ENCODE results near the gene ZP1.

ZP1 gene

DNA sequence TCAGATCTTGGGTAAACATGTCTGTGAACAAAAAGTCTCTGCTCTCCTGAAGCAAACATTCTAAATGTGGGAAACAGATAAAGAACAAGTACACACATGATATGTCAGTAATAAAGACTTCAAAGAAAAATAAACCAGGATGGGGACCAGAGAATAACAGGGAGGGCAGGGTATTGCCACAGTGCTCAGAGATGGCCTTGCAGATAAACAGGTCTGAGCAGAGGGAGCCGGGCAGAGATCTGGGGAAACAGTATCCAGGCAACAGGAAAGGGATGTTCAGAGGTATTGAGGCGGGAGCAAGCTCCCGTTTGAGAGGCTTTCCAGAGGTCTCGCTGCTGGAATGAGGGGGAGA lies 22.5 kb upstream of the ZP1 start:
- DNase-seq = no peak

DNA sequence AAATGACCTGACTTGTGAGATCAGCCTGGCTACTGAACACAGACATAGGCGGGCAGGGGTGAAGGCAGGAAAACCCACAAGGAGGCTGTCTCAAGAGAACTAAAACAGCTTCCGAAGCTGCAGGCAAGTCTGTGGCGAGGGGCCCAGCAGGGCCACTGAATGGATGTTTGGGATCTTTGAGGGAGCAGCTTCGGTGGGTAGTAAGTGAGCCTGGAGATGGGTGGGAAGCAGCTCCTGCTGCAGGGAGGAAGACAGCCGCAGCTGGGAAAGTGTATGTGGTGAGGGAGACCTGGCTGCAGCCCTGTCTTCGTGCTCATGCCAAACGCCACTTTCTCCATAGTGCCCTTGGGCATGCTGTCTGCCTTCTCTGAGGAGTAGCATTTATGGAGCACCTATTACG lies 22.0 kb upstream of the ZP1 start:
- DNase-seq = no peak

DNA sequence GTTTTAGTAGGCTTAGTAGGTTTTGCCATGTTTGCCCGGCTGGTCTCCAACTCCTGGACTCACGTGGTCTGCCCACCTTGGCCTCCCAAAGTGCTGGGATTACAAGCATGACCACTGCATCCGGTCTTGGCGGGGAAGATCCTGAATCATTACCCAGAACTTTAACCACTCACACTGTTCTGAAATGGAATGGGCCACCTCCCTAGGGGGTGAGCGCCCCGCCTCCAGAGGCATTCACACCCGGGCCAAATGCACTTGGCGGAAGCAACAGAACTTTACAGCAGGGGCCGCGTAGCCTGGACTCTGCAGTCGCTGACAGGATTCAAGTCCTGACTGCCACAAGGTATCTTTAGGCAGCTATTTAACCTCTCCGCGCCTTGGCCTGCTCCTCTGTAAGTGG lies 20.1 kb upstream of the ZP1 start:
- DNase-seq = no peak

DNA sequence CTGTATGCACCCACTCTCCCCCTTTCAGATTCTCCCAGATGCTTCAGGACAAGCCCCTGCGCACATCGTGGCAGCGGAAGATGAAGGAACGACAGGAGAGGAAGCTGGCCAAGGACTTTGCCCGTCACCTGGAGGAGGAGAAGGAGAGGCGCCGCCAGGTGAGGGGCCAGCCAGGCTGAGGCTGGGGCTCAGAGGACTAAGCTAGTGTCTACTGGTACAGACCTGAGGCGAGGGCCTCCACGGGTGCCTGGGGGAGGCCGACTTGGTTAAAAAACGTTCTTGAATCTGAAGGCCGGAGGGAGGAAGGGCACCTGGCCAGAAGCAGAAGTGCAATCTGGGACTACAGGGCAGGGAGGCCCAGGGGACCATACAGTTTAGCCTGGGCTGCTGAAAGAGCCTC lies 19.4 kb upstream of the ZP1 start:
- no peak for DNase-seq

DNA sequence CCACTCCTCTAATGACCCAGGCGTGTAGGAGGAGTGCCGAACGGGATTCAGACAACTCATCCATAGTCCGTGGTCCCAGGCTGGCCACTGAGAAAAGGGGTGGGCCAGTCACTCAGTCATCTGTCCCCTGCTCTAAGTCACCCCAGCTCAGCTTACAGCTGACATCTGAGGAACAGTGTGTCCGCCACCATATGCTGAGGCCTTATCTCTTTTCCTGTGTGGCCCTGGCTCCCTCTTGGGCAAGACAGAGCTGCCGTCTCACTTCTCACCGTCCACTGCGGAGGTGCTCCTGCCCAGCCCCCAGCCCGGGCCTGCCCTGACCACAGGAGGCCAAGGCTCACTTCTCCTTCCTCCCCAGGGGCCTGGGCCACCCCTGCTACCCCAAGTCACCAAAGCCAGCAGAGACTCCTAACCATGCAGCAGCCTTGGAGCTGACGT lies 18.6 kb upstream of the ZP1 start:
- DNase-seq = no peak

DNA sequence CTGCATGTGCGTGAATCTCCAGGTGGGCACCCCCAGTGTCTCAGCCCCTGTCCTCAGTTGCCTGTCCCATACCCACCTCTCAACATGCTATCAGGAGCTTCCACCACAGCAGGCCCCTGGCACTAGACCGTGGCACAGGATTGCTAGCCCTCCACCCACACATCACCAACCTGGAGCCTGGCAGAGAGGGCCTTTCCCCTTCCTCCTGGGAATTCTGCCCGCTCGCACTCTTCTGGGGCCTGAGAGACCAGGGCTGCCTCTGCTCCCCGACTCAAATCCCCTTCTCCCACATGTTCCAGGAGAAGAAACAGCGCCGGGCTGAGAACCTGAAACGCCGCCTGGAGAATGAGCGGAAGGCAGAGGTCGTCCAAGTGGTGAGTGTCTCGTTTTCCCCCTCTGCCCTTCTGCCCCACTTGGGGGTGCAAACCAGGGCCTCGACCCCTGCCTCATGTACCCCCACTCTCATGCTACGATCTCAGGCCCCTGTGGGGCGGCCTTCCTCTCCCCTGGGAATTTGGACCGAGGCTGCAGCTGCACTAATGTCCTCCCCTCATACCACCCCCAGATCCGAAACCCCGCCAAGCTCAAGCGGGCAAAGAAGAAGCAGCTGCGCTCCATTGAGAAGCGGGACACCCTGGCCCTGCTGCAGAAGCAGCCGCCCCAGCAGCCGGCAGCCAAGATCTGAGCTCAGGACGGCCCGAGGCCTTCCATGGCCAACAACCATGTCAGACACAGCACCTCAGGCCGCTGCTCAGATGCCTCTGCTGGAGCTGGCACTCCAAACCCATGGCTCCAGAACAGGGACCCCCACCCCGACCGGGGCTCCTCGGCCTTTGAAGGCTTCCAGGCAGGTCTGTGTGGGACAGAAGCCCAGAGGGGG lies 17.5 kb upstream of the ZP1 start:
- no peak for DNase-seq

DNA sequence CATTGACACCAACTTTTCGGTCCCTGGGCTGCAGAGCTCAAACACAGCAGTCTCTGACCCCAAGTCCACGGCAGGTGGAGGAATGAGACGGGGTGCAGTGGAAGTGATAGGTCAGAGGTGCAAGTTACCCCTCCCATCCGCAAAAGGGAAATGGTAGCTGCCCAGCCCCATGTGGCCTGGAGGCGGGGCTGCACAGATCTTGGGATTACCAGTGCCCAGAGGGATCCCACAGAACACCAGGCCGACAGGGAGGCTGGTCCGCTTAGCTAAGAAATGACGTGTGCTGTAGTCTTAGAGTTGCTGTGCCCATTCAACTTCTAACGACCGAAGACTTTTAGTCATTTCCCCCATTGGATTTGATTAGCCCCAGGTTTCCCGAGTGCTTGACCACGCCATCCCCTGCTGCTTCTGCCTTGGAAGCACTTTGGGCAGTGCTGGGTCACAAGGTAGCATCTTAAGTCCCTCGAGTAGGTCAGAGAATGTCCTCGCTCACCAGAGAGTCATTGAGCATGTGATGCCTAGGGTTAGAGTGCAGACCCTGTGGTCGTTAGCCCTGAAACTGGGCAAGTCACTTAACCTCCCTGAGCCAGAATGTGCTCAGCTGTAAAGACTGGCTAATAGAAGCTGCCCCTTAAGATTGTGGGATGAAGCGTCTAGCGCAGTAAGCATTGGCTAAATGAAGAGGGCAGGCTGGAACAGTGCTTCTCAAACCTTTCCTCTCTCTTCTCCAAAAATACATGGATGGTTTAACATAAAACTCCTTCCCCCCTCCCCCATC lies 15.8 kb upstream of the ZP1 start:
- no peak for DNase-seq

DNA sequence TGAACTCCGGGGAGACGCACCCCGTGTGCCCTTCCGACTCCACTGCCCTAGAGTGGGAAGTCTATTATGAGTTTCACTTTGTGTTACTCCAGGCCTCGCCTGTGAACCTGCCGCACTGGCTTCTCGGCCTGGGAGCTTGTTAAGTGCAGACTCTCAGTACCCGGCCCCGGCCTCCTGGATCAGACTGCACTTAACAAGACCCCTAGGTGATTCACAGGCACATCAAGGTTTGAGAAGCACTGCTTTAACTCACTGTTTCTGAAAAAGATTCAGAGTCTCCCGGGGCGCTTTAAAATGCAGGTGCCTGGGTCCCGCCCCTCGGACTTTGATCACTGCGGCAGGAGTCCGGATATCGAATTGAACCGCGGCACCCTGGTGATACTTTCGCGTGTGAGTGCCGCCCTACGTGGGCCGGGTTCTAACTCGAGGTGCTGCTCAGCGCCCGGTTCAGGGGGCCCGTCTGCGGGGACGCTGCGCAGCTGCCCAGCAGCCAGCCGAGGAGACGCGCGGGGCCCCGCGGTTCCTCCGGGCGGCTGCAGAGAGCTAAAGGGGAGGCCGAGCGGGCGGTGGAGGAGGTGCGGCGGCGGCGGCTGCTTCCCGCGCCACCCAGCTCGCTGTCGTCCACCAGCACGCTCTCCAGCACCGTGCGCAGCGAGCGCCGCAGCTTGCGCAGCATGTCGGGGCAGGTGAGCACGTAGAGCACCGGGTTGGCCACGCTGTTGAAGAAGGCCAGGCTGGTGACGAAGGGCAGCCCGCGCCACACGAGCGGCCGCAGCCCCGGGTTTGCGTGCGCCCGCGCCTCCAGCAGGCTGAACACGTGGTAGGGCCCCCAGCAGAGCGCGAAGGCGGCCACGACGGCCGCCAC lies 15.0 kb upstream of the ZP1 start:
- DNase-seq = no peak

DNA sequence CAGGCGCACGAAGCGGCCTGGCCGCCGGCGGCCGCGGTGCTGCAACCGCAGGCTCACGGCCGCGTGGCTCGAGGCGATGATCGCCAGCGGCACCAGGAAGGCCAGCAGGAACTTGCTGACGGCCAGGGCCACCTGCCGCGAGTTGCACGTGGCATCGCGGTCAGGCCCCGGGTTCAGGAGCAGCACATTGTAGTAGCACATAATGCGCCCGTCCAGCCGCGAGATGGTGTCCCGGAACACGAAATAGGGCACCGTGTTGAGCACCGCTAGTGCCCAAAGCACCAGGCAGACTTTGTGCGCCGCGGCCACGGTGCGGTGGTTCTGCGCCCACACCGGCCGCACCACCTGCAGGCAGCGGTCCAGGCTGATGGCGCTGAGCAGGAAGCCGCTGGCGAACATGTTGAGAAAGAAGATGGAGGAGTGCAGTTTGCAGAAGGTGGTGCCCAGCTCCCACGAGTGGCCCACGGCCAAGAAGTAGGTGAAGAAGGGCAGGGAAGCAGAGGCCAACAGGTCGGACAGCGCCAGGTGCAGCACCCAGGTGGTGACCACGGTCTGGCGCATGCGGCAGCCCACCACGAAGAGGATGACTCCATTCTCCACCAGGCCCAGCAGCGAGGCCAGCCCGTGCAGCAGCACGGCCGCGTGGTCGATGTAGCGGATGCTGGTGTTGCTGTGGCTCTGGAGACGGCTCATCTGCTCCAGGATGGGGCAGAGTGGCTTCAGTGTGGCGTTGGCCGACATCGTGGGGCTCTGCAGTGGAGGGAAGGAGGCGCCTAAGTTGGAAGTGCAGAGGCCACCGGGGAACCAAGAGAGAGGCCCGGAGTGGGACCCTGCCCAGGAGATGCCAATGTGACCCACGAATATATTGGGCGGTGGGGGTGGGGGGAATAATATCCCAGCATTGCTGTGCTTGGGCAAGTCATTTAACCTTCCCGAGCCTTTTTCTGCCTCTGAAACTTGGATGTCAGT lies 14.1 kb upstream of the ZP1 start:
- no peak for DNase-seq

DNA sequence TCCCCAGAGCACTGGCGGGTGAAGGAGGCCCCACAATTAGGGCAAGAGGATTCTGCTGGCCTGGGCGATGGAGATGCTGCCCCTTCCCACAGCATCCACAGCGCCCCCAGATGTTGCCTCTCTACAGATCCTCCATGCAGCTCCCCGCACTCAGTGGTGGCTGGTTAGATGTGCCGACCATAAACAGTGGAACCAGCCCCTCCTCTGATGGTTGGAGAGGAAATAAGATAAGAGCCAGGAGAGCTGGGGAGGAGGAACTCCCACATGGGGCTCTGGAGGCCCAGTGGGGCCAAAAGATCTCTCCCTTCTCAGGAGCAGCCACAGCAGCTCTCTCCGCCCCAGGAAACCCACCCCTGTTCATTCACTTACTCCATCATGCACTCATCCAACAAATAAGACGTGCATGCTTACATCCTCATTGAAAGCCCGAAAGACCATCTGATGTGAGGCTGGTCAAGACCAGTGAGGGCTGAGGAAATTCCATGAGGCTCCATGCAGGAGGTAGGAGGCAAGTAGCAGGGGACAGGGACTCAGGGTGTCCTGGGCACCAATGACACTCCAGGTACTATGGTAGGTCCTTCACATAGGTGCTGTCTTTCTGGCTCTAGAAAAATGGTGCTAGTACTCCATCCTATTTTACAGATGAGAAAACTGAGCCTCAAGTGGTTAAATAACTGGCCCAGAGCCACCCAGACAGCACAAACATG lies 13.0 kb upstream of the ZP1 start:
- DNase-seq = no peak

DNA sequence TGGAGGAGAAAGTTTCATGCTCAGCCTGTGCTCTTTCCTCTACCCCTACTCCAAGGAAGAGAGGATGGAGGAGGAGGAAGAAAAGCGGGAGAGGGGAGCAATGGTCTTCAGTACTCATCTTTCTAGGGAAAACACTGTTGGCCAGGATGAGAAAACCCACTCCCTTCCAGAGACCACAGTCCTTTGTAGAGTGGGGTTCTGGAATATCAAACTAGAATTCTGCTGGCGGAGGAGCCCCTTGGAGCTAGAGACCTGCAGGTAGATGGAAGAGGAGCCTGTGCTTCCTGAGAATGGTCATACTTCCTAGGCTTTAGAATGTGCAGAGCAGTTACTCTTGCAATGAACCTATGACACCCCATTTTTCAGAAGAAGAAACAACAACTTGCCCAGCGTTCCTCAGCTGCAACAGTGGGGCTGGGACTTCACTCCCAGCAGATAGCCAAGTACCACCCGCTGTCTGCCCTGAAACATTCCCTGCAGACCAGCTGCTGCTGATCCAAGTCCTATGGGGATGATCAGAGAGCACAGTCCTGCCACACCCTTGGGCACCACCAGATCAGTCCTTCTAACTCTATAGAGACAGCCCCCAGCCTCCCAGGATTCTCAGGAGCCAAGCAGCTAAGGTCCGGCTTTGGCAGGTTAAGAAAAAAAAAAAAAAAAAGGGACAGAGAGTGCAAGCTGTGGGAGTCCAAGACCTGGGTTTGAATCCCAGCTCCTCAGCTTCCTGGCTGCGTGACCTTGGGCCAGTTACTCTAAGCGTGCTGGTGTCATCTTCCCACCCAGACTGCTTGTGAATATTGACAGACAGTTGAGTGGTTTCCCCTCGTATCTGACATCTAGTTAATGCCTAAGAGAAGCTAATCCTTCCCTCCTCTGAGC lies 12.3 kb upstream of the ZP1 start:
- no peak for DNase-seq

DNA sequence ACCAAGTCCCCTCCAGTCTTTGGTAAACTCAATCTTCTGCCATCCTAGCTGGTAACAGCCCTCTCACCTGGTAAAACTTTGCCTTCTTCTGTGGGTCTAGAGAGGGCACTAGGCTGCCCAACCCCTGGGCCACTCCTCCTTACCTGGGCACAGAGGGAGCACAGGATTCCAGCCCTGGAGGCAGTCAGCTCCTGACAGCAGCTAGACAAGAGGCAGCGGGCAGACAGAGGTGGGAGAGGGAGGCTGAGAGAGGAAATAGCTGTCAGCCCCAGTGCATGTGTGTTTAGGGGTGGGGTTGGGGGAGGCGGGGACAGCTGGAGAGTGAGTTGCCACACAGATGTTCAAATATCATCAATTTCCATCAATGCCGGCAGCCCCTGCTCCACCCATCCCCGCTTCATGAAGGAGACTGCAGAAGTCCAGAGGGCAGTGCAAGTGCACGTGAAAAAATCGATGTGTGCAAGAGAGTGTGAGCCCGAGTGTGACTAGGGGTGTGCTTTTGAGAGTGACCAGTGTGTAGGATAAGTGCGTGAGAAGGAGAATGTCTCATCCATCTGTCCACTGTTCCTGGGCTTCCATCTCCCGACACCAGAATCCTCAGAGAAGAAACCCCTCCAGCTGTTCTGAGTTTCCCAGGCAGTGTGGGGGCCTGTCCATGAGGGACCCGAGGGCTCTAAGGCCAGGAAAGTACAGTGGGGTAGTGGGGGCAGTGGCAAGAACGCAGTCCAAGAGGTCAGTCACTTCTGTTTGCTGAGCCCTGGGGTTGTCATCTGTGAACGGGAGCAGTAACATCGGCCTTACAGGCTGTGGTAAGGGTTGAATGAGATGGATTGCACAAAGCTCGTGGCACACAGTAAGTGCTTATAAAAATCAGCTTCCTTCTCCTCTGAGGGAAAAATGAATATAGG lies 11.4 kb upstream of the ZP1 start, which contains the start of gene PTGDR2:
PTGDR2 (minus strand) TSS at position 225 of the 908 bp plus-strand sequence. CDS start 2,228 bp downstream, outside the sequence.
- no peak for DNase-seq

DNA sequence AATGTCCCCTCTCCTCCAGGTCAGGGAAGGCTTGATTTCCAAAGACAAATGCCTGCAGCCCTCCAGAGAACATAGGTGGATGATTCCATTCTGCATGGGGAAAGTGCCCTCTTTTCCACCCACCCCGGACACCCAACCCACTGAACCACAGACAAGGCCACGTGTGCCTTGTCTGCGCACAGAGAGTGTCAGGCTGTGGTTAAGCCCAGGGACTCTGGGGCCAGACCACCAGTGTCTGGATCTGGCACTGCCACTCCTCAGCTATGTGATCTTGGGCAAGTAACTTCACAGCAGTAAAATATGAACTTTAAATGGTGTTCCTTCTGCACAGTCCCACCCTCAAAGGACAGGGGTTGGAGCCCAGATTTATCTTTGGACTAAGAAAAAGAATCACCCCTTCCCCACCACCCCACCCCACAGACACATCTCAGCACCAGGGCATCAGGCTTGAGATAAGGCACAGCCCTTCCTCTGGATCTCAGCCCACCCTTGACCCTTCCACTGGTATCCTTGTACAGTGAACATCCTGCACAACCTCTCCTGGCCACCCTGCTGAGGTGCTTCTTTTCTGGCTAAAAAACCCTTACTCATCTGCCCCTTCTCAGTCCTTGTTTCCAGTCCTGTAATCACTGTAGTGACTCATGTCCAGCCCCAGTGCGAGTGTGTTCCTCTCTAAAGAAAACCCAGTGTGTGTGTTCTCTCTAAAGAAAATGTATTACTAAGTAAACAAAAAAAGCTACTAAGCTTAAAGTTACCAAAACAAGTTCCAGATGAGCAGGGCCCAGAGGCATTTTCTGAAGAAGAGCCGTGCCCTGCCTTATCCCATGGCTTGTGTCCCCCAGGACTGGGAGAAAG lies 9.7 kb upstream of the ZP1 start:
- DNase-seq = no peak

DNA sequence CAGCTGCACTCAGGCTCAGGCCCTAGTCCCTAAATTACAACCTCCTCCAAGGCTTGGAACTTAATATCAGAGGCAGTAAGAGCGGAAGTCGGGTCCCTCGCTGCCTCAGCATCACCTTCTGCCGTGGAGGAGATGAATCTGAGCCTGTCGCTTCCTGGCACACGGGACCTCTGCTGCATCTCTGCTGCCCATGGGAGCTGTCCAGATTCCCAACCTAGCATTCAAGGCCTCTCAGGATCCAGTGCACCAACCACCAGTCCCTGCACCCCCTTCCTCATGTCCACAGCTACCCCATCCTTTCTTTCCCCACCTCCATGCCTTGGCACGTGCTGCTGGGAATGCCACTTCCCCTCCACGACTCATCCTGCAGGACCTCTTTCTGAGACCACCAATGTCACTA lies 9.1 kb upstream of the ZP1 start:
- DNase-seq = no peak

DNA sequence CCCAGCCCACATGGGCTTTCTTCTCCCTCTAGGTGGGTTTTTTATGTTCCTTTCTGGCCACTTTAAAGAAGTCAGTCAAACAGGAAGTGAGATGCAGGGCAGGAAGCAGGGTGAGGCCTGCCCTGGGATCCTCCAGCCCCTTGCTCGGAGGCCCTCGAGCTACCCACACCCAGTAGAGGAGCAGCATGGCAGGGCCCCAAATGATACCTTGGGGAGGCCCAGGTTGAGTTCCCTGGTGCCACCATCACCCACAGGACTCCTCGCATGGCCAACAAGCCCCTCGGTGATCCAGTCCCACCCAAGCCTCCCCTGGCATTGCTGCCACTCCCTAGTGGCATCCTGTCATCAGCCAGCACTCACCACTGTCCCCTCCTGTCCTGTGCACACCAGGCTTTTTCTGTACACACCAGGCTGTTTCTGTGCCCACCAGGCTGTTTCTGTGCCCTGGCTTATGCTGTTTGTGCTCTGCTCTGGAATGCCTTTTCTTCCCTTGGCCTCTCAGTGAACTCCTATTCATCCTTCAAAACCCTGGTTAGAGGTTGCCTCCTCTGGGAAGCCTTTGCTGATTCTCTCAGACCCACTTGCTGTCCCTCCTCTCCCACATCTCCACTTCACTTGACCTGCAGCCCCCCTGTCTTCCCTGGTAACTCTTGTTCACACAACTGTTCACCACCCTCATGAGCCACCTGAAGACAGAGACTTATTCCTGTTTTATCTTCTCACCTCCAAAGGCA lies 8.4 kb upstream of the ZP1 start:
- DNase-seq = no peak

DNA sequence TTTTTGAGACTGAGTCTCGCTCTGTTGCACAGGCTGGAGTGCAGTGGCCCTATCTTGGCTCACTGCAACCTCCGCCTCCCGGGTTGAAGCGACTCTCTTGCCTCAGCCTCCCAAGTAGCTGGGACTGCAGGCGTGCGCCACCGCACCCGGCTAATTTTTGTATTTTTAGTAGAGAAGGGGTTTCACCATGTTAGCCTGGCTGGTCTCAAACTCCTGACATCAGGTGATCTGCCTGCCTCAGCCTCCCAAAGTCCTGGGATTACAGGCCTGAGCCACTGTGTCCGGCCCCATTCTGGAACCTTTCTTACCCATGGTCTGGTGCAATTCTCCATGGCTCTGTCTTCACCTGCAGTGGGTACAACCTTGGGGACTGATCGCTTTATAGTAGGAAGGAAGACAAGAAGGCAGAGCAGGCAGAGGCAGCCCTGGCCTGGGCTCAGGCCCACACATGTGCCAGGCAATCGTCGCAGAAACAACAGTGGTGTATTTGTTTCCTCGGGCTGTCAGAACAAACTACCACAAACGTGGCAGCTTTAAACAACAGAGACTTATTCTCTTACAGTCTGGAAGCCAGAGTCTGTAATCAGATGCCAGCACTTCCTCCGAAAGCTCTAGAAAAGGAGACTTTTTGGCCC lies 7.6 kb upstream of the ZP1 start:
- no peak for DNase-seq

DNA sequence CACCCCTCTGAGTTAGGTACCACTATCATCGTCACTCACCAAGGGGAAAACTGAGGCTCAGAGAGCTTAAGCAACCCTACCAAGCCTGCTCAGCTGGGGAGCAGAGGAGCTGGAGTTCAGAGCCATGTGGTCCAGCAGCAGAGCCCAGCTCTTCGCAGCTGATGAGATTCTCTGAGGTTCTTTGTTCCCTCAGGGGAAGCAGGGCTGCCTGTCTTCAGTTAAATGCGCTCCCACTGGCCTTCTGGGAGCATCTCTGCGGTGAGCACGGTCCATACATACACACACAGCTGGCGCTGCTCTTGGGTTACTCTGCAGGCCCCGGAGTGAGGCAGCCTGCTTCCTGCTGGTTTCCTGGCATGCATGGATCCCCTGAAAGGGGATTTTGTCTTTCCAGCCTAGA lies 6.4 kb upstream of the ZP1 start:
- DNase-seq = no peak

All from NCI-H526 treated with DMSO at 0.1 percent for 48 hours (cell line).